Neuronal stem cell (in vitro differentiated cells): ENCODE data around the gene TXNDC16.
A peak's percentile ranks its signal among the peaks of the same experiment; 100 is the strongest.

Experiments
- DNase-seq: peaks from one replicate; pipeline ENCODE4 v3.0.0-alpha.2; 2013; ENCODE audit warnings: low spot score
- H2AFZ ChIP-seq: one replicate; pipeline ENCODE4 v1.6.1; 2013; ENCODE audit warnings: mild to moderate bottlenecking, low read length, inconsistent platforms
- H2AK5ac ChIP-seq: 2 replicates; pipeline ENCODE4 v1.6.1; 2013; ENCODE audit warnings: low read depth, mild to moderate bottlenecking, inconsistent platforms, low read length, moderate library complexity, mixed read lengths
- H2BK120ac ChIP-seq: 2 replicates; pipeline ENCODE4 v1.6.1; 2013; ENCODE audit warnings: low read depth, mild to moderate bottlenecking, inconsistent platforms, low read length, moderate library complexity, mixed read lengths
- H2BK12ac ChIP-seq: one replicate; pipeline ENCODE4 v1.6.1; 2013; ENCODE audit warnings: low read length, inconsistent platforms
- H2BK15ac ChIP-seq: 2 replicates; pipeline ENCODE4 v1.6.1; 2013; ENCODE audit warnings: mild to moderate bottlenecking, low read length, inconsistent platforms, mixed read lengths
- H2BK5ac ChIP-seq: one replicate; pipeline ENCODE4 v1.6.1; 2013; ENCODE audit warnings: inconsistent platforms, mild to moderate bottlenecking, low read length, moderate library complexity
- H3K14ac ChIP-seq: one replicate; pipeline ENCODE4 v1.6.1; 2013; ENCODE audit warnings: low read length, inconsistent platforms
- H3K18ac ChIP-seq: 2 replicates; pipeline ENCODE4 v1.6.1; 2013; ENCODE audit warnings: low read length, inconsistent platforms
- H3K23ac ChIP-seq: 2 replicates; pipeline ENCODE4 v1.6.1; 2013; ENCODE audit warnings: low read depth, mild to moderate bottlenecking, mixed read lengths, low read length, inconsistent platforms; ENCODE audit not compliant: poor library complexity
- H3K27ac ChIP-seq: replicated peaks from 3 replicates; pipeline ENCODE4 v1.5.1; 2013; ENCODE audit warnings: low read length, inconsistent platforms
- H3K27me3 ChIP-seq, 3 experiments: 2 replicates each; pipeline ENCODE4 v1.6.1; 2013; ENCODE audit warnings: low read length in 3 of 3, mild to moderate bottlenecking in 2 of 3, inconsistent platforms in 1 of 3, low read depth in 1 of 3, mixed read lengths in 1 of 3, moderate library complexity in 1 of 3; ENCODE audit not compliant: control insufficient read depth in 3 of 3, insufficient read depth in 3 of 3
- H3K36me3 ChIP-seq, 2 donors: replicated peaks in 1 of 2; 2 replicates each; pipeline ENCODE4 v1.6.1; 2013; ENCODE audit warnings: low read length in 2 of 2; ENCODE audit not compliant: control insufficient read depth in 2 of 2, insufficient read depth in 2 of 2
- H3K4ac ChIP-seq: 2 replicates; pipeline ENCODE4 v1.6.1; 2013; ENCODE audit warnings: inconsistent platforms, mild to moderate bottlenecking, low read length, moderate library complexity
- H3K4me1 ChIP-seq, 2 donors: 1 replicate in 1 of 2; 2 replicates in 1 of 2; pipeline ENCODE4 v1.6.1; 2013; ENCODE audit warnings: low read length in 2 of 2, low read depth in 1 of 2; ENCODE audit not compliant: control insufficient read depth in 2 of 2, insufficient read depth in 1 of 2
- H3K4me2 ChIP-seq: one replicate; pipeline ENCODE4 v1.6.1; 2013; ENCODE audit warnings: mild to moderate bottlenecking, low read length, inconsistent platforms; ENCODE audit not compliant: insufficient read depth, poor library complexity, severe bottlenecking
- H3K4me3 ChIP-seq, 2 donors: 2 replicates each; pipeline ENCODE4 v1.5.1; 2013; ENCODE audit warnings: low read length in 2 of 2, mild to moderate bottlenecking in 2 of 2, inconsistent platforms in 1 of 2, moderate library complexity in 1 of 2
- H3K79me1 ChIP-seq: one replicate; pipeline ENCODE4 v1.6.1; 2013; ENCODE audit warnings: low read depth, mild to moderate bottlenecking, inconsistent platforms, low read length, moderate library complexity
- H3K9ac ChIP-seq: one replicate; pipeline ENCODE4 v1.6.1; 2013; ENCODE audit warnings: mild to moderate bottlenecking, low read depth, low read length, inconsistent platforms; ENCODE audit not compliant: poor library complexity
- H3K9me3 ChIP-seq, 2 donors: replicated peaks in 1 of 2; 2 replicates each; pipeline versions ENCODE3 to v1.6.1; 2013; ENCODE audit warnings: low read length in 2 of 2, mild to moderate bottlenecking in 2 of 2, inconsistent platforms in 1 of 2, low read depth in 1 of 2, mixed read lengths in 1 of 2, moderate library complexity in 1 of 2; ENCODE audit not compliant: control insufficient read depth in 2 of 2, insufficient read depth in 1 of 2
- H4K8ac ChIP-seq: one replicate; pipeline ENCODE4 v1.6.1; 2013; ENCODE audit warnings: low read depth, mild to moderate bottlenecking, inconsistent platforms, low read length, moderate library complexity
- H4K91ac ChIP-seq: one replicate; pipeline ENCODE4 v1.6.1; 2013; ENCODE audit warnings: low read length, low read depth, mild to moderate bottlenecking, inconsistent platforms; ENCODE audit not compliant: poor library complexity
- WGBS, 2 donors: extraction: QIAGEN DNeasy Blood & Tissue Kit; methylation state at CpG; one replicate each; pipeline ENCODE4 v1.1.7; 2013; ENCODE audit warnings: missing lambda C conversion rate in 2 of 2, mixed read lengths in 1 of 2; ENCODE audit not compliant: insufficient read length in 2 of 2, insufficient replicate concordance in 1 of 2; ENCODE audit errors: extremely low coverage in 2 of 2; 5-methylcytosine and 5-hydroxymethylcytosine counted together

The TXNDC16 gene

GRCh38 chr14:52405314-52405713 lies 147.0 kb downstream of the TXNDC16 start:
- Histone ChIP-seq H3K4me3 (no peak overlapping the region), H2AK5ac (no peak overlapping the region), H3K27ac (no peak overlapping the region), H3K4me1 (no peaks in the 10 kb centered on the region), H2AFZ (no peak overlapping the region), H2BK15ac (no peak overlapping the region), H3K4ac (no peak overlapping the region), H3K9ac (no peak overlapping the region), H4K8ac (no peak overlapping the region), H4K91ac (no peak overlapping the region), H3K18ac (peak overlapping the region; percentile 44), H3K14ac (no peak overlapping the region), H3K4me2 (no peak overlapping the region), H2BK12ac (no peak overlapping the region), H3K9me3 (no peaks in the 10 kb centered on the region), H2BK5ac (no peak overlapping the region), H3K79me1 (no peaks in the 10 kb centered on the region), H2BK120ac (no peak overlapping the region), H3K36me3 (no peaks in the 10 kb centered on the region), H3K27me3 (no peaks in the 10 kb centered on the region), H3K23ac (no peak overlapping the region)
- DNase-seq, result no peak
- WGBS, 2 donors, result no CpG with 5 or more reads among the region's 1 CpG

DNA sequence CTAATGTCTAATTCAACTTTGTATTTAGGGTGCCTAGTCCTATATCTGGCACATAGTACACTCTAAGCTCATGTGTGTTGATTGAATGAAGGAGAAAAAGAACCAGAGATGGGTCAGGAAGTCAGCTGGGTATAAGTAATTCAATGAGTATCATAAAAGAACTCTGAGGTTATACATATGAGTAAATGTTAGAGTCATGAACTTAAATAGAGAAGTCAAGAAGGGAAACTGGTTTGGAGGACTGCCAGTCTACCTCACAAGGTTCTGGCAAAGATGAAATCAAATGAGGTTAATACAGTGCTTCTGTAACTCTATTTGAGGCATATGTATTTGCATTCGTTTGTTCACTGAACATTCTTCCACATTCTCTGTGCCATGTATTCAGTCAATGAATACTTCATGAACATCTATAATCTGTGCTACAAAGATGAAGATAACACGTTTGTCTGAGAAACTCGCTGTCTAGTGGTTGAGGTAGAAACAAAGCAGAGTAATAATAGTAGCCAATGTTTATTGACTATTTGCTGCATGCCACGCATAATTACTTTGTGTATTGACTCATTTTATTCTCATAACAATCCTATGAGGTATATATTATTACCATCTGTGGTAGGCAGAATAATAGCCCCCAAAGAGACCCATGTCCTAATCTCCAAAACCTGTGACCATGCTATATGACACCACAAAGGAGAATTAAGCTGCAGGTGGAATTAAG lies 149.3 kb downstream of the TXNDC16 start:
- H3K18ac ChIP-seq, result no peak overlapping the region
- no peak overlapping the region for H2BK120ac ChIP-seq
- H3K4me3 ChIP-seq, result no peak overlapping the region
- no peak overlapping the region for H3K27ac ChIP-seq
- no peak overlapping the region for H3K23ac ChIP-seq
- H3K9ac ChIP-seq, result no peak overlapping the region
- no peaks in the 10 kb centered on the region for H3K36me3 ChIP-seq
- no peaks in the 10 kb centered on the region for H3K4me1 ChIP-seq
- H2BK12ac ChIP-seq, result no peak overlapping the region
- no peak overlapping the region for H3K4ac ChIP-seq
- H3K14ac ChIP-seq, result no peak overlapping the region
- no peak overlapping the region for H2AFZ ChIP-seq
- no peak overlapping the region for H4K91ac ChIP-seq
- H2BK15ac ChIP-seq, result no peak overlapping the region
- H2AK5ac ChIP-seq, result no peak overlapping the region
- no peak overlapping the region for H4K8ac ChIP-seq
- DNase-seq, result no peak
- H3K9me3 ChIP-seq, result no peaks in the 10 kb centered on the region
- H3K27me3 ChIP-seq, result no peaks in the 10 kb centered on the region
- no peak overlapping the region for H3K4me2 ChIP-seq
- no peaks in the 10 kb centered on the region for H3K79me1 ChIP-seq
- no peak overlapping the region for H2BK5ac ChIP-seq
- no CpG with 5 or more reads among the region's 4 CpGs for WGBS, 2 donors

DNA sequence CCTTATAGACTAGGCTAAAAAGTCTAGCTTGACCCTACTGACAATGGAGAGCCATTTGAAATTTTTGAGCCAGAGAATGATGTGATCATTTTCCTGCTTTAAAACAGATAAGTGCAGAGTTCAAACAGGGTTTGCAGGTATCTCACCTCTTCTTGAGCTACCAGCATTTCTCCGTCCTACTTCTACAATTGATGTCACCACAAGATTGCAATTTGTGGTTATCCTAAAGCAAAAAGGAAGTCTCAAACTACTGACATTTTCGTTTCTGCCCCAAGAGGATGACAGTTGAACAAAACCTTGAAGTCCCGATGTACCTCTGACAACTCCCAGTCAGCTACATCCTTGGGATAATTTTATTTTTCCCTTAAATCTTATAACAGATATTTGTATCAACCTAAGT lies 151.5 kb downstream of the TXNDC16 start:
- Histone ChIP-seq H2BK15ac (no peak overlapping the region), H3K79me1 (no peaks in the 10 kb centered on the region)

DNA sequence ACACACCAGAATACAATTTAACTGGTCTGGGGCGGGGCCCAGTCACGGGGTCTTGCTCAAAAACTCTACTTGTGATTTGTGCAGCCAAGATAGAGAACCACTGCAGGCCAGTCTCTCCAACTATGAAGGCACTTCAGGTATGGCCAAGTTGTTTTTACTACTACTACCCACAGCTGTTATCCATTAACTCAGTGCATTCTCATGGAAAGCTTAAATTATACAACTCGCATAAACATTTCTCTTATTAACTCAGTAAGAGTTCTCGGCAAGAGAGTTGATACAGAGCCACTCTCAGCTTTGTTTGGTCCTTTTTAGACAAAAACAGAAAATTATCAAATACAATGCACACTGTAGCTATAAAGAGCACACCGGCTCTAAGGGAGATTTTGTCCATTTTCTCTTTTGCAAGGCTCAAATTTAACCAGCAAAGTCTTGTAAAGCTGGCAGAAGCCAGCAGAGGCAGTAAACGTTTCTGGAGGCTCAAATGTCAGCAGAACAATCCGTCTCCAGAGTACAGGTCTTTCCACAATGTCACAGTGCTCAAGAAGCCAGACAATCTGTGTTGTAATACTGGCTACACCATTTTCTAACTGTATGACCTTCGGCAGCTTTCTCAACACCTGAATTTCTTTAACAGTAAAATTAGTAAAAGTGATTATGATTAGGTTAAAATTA lies 152.2 kb downstream of the TXNDC16 start:
- H3K4me2 ChIP-seq, result no peak overlapping the region

More for the DNA sequence above, 151.5 kb downstream of the TXNDC16 start:
- H3K14ac ChIP-seq, result no peak overlapping the region
- no peak overlapping the region for H3K4ac ChIP-seq
- no peak overlapping the region for H3K9ac ChIP-seq
- WGBS, 2 donors, result no CpG with 5 or more reads among the region's 3 CpGs
- H3K4me1 ChIP-seq, result no peaks in the 10 kb centered on the region
- H3K36me3 ChIP-seq, result no peaks in the 10 kb centered on the region
- no peak overlapping the region for H2BK12ac ChIP-seq
- H4K8ac ChIP-seq, result no peak overlapping the region
- H2AK5ac ChIP-seq, result no peak overlapping the region
- H3K27ac ChIP-seq, result no peak overlapping the region
- H4K91ac ChIP-seq, result no peak overlapping the region
- H2BK120ac ChIP-seq, result no peak overlapping the region
- no peak overlapping the region for H3K4me2 ChIP-seq
- no peak overlapping the region for H2BK5ac ChIP-seq
- no peaks in the 10 kb centered on the region for H3K27me3 ChIP-seq
- no peak for DNase-seq
- H3K18ac ChIP-seq, result no peak overlapping the region
- H3K23ac ChIP-seq, result no peak overlapping the region
- H3K9me3 ChIP-seq, result no peaks in the 10 kb centered on the region
- H3K4me3 ChIP-seq, result no peak overlapping the region
- no peak overlapping the region for H2AFZ ChIP-seq

More for the DNA sequence above, 152.2 kb downstream of the TXNDC16 start:
- no CpG with 5 or more reads among the region's 8 CpGs for WGBS, 2 donors
- Histone ChIP-seq H3K18ac (no peak overlapping the region), H2BK120ac (no peak overlapping the region), H3K27ac (no peak overlapping the region), H3K36me3 (no peaks in the 10 kb centered on the region), H3K4me3 (no peak overlapping the region), H3K79me1 (no peaks in the 10 kb centered on the region), H3K4me1 (no peaks in the 10 kb centered on the region), H3K4ac (no peak overlapping the region), H2AFZ (no peak overlapping the region), H4K91ac (no peak overlapping the region), H4K8ac (no peak overlapping the region), H3K9ac (no peak overlapping the region), H3K9me3 (no peaks in the 10 kb centered on the region), H3K27me3 (no peaks in the 10 kb centered on the region), H3K23ac (no peak overlapping the region), H2BK12ac (no peak overlapping the region), H3K14ac (no peak overlapping the region), H2BK5ac (no peak overlapping the region), H2BK15ac (no peak overlapping the region), H2AK5ac (no peak overlapping the region)
- DNase-seq, result no peak
